ENCODE data around the gene COMMD9.

- no peak for TF ChIP-seq CTCF (IDR thresholded peaks at IDR 0.05; ENCODE audit: poor library complexity)
- no peak for TF ChIP-seq EZH2 (IDR thresholded peaks at IDR 0.05; ENCODE audit: borderline replicate concordance)
Measured at GRCh38 chr11:36312611-36313472, 23.6 kb upstream of the COMMD9 start.

Data from hepatocyte (in vitro differentiated cells).